H1 (cell line): Measurements from ENCODE around the gene MAN1C1. TPM values are rescaled to one million over a fixed set of nuclear protein-coding genes. Genes with fewer than 3 reads are reported as not detected.

Experiments used
- CTCF ChIA-PET: fragments of 300-600 bp; sonication (Branson Sonifier 250); formaldehyde crosslinking; loops from one replicate; lab custom pipeline; 2021; ENCODE audit not compliant: partially characterized antibody; lab: Charles Lee
- POLR2A ChIA-PET: fragments of 300-600 bp; sonication (Branson Sonifier 250); formaldehyde crosslinking; loops from one replicate; lab custom pipeline; 2021; ENCODE audit warnings: inconsistent platforms; ENCODE audit not compliant: partially characterized antibody; lab: Charles Lee
- DNase-seq, 2 experiments: peaks; one replicate each; pipeline versions ENCODE4 v3.0.0 to v3.0.0-alpha.2; 2010 to 2022; ENCODE audit warnings: low spot score in 2 of 2, low read depth in 1 of 2, mixed read lengths in 1 of 2
- FAIRE-seq: peaks from 2 replicates; lab custom pipeline; 2011; peaks lifted over from hg19 to GRCh38; lab: Jason Lieb, UNC
- H2AFZ ChIP-seq: 2 replicates; pipeline ENCODE4 v1.8.1; 2012; ENCODE audit warnings: low read length, inconsistent platforms
- H2AK5ac ChIP-seq: 2 replicates; pipeline ENCODE4 v1.6.1; 2013; ENCODE audit warnings: low read depth, low read length
- H2BK120ac ChIP-seq: replicated peaks from 2 replicates; pipeline ENCODE3; 2013; ENCODE audit warnings: low read depth, low read length, inconsistent platforms
- H2BK12ac ChIP-seq: 2 replicates; pipeline ENCODE4 v1.6.1; 2013; ENCODE audit warnings: low read depth, low read length
- H2BK15ac ChIP-seq: 2 replicates; pipeline ENCODE4 v1.6.1; 2013; ENCODE audit warnings: low read length
- H2BK20ac ChIP-seq: 2 replicates; pipeline ENCODE4 v1.6.1; 2013; ENCODE audit warnings: low read length
- H2BK5ac ChIP-seq: 2 replicates; pipeline ENCODE4 v1.6.1; 2013; ENCODE audit warnings: low read depth, low read length
- H3K14ac ChIP-seq: 2 replicates; pipeline ENCODE4 v1.6.1; 2013; ENCODE audit warnings: inconsistent platforms; ENCODE audit not compliant: insufficient read length
- H3K18ac ChIP-seq: 2 replicates; pipeline ENCODE4 v1.6.1; 2013; ENCODE audit warnings: low read length; ENCODE audit errors: extremely low read depth
- H3K23ac ChIP-seq: 2 replicates; pipeline ENCODE4 v1.6.1; 2013; ENCODE audit warnings: inconsistent platforms; ENCODE audit not compliant: insufficient read length
- H3K23me2 ChIP-seq: 2 replicates; pipeline ENCODE4 v1.6.1; 2013; ENCODE audit warnings: low read depth, low read length
- H3K27ac ChIP-seq: 2 replicates; pipeline ENCODE4 v1.6.1; 2011; ENCODE audit warnings: low read depth, low read length, inconsistent platforms
- H3K27me3 ChIP-seq, 4 experiments: replicated peaks in 1 of 4; 1 replicate in 1 of 4; 2 replicates in 3 of 4; pipeline versions ENCODE4 v1.6.1 to v1.8.1; 2011 to 2013; ENCODE audit warnings: low read length in 3 of 4, mild to moderate bottlenecking in 3 of 4, inconsistent platforms in 2 of 4, mixed read lengths in 2 of 4, moderate library complexity in 1 of 4; ENCODE audit not compliant: control insufficient read depth in 3 of 4, insufficient read depth in 3 of 4; ENCODE audit errors: extremely low read depth in 1 of 4
- H3K36me3 ChIP-seq, 4 experiments: 2 replicates each; pipeline versions ENCODE4 v1.6.1 to v1.8.1; 2011 to 2013; ENCODE audit warnings: mild to moderate bottlenecking in 4 of 4, low read length in 3 of 4, moderate library complexity in 2 of 4, control low read depth in 1 of 4, inconsistent platforms in 1 of 4; ENCODE audit not compliant: insufficient read depth in 4 of 4, control insufficient read depth in 2 of 4
- H3K4ac ChIP-seq: replicated peaks from 2 replicates; pipeline ENCODE3; 2013; ENCODE audit warnings: low read length, low read depth, mixed read lengths, inconsistent platforms; ENCODE audit not compliant: insufficient read length
- H3K4me1 ChIP-seq, 4 experiments: replicated peaks in 1 of 4; 1 replicate in 1 of 4; 2 replicates in 3 of 4; pipeline versions ENCODE4 v1.6.1 to v1.8.1; 2011 to 2013; ENCODE audit warnings: low read length in 3 of 4, inconsistent platforms in 2 of 4, mixed read lengths in 1 of 4; ENCODE audit not compliant: insufficient read depth in 4 of 4, control insufficient read depth in 3 of 4
- H3K4me2 ChIP-seq, 2 experiments: 2 replicates each; pipeline versions ENCODE4 v1.6.1 to v1.8.1; 2011 to 2013; ENCODE audit warnings: low read depth in 2 of 2, low read length in 2 of 2, control low read depth in 1 of 2, inconsistent platforms in 1 of 2, mild to moderate bottlenecking in 1 of 2; ENCODE audit not compliant: insufficient read depth in 1 of 2
- H3K4me3 ChIP-seq, 4 experiments: fragments of 200-600, 300-600 bp in 1 of 4; sonication (generic), shearing (Covaris generic), sonication (Bioruptor Twin) in 1 of 4; 2 replicates each; pipeline versions ENCODE4 v1.5.1 to v1.8.1; 2011 to 2016; ENCODE audit warnings: low read length in 4 of 4, low read depth in 3 of 4, control low read depth in 2 of 4, inconsistent platforms in 2 of 4, mild to moderate bottlenecking in 2 of 4, mixed read lengths in 1 of 4, moderate library complexity in 1 of 4; ENCODE audit not compliant: insufficient read depth in 2 of 4; ENCODE audit errors: extremely low read depth in 1 of 4
- H3K56ac ChIP-seq: replicated peaks from 2 replicates; pipeline ENCODE3; 2013; ENCODE audit warnings: low read depth, mild to moderate bottlenecking, mixed read lengths, low read length, inconsistent platforms; ENCODE audit not compliant: insufficient read length
- H3K79me1 ChIP-seq: 2 replicates; pipeline ENCODE4 v1.6.1; 2013; ENCODE audit warnings: low read depth, low read length, control low read depth
- H3K79me2 ChIP-seq, 2 experiments: 2 replicates each; pipeline versions ENCODE4 v1.6.1 to v1.8.1; 2012 to 2013; ENCODE audit warnings: low read length in 2 of 2, mild to moderate bottlenecking in 2 of 2, inconsistent platforms in 1 of 2; ENCODE audit not compliant: insufficient read depth in 2 of 2, control insufficient read depth in 1 of 2
- H3K9ac ChIP-seq, 4 experiments: replicated peaks in 1 of 4; 1 replicate in 1 of 4; 2 replicates in 3 of 4; pipeline versions ENCODE4 v1.6.1 to v1.8.1; 2011 to 2013; ENCODE audit warnings: low read depth in 3 of 4, low read length in 3 of 4, control low read depth in 2 of 4, mild to moderate bottlenecking in 2 of 4, moderate library complexity in 2 of 4, inconsistent platforms in 1 of 4; ENCODE audit errors: extremely low read depth in 1 of 4
- H3K9me3 ChIP-seq, 2 experiments: 2 replicates each; pipeline versions ENCODE4 v1.6.1 to v1.8.1; 2012 to 2013; ENCODE audit warnings: mild to moderate bottlenecking in 2 of 2, moderate library complexity in 2 of 2, control low read depth in 1 of 2, inconsistent platforms in 1 of 2, low read depth in 1 of 2, low read length in 1 of 2, mixed read lengths in 1 of 2; ENCODE audit not compliant: insufficient read depth in 2 of 2
- H4K20me1 ChIP-seq, 2 experiments: replicated peaks in 1 of 2; 2 replicates each; pipeline versions ENCODE3 to v1.8.1; 2011 to 2013; ENCODE audit warnings: inconsistent platforms in 2 of 2, low read length in 2 of 2, mild to moderate bottlenecking in 1 of 2; ENCODE audit not compliant: insufficient read depth in 2 of 2, control insufficient read depth in 1 of 2
- H4K5ac ChIP-seq: 2 replicates; pipeline ENCODE4 v1.6.1; 2013; ENCODE audit warnings: low read length, low read depth, mixed read lengths, inconsistent platforms; ENCODE audit not compliant: insufficient read length
- H4K8ac ChIP-seq: 2 replicates; pipeline ENCODE4 v1.8.0; 2013; ENCODE audit warnings: mild to moderate bottlenecking, moderate library complexity, low read length, inconsistent platforms; ENCODE audit not compliant: insufficient read depth; ENCODE audit errors: extremely low read depth
- H4K91ac ChIP-seq: replicated peaks from 2 replicates; pipeline ENCODE3; 2013; ENCODE audit warnings: low read length, mixed read lengths, inconsistent platforms; ENCODE audit not compliant: insufficient read length
- ASH2L ChIP-seq: fragments of 200-600, 300-600 bp; sonication (generic); IDR thresholded peaks from one replicate; pipeline ENCODE4 v1.7.1; 2017; ENCODE audit warnings: low read length
- EGR1 ChIP-seq: IDR thresholded peaks from 2 replicates; pipeline ENCODE4 v1.6.1; 2011; ENCODE audit warnings: low read depth, low read length, borderline replicate concordance
- KDM1A ChIP-seq: fragments of 200-600, 300-600 bp; sonication (generic); IDR thresholded peaks from 2 replicates; pipeline ENCODE4 v1.7.1; 2016; ENCODE audit warnings: mild to moderate bottlenecking, low read length, borderline replicate concordance
- KDM4A ChIP-seq: IDR thresholded peaks from one replicate; pipeline ENCODE4 v1.7.1; 2012; ENCODE audit warnings: low read depth, mild to moderate bottlenecking, moderate library complexity, low read length, inconsistent platforms; ENCODE audit not compliant: severe bottlenecking
- NRF1 ChIP-seq: IDR thresholded peaks from 2 replicates; pipeline ENCODE4 v1.6.1; 2011; ENCODE audit warnings: mild to moderate bottlenecking, low read depth, low read length, improper control_type of control experiment
- PHF8 ChIP-seq: fragments of 200-600 bp; sonication (generic); conservative IDR thresholded peaks from 2 replicates; pipeline ENCODE4 v1.7.1; 2012; ENCODE audit warnings: low read depth, mild to moderate bottlenecking, inconsistent platforms, low read length, moderate library complexity
- POLR2A ChIP-seq, 2 experiments: IDR thresholded peaks; 1 replicate in 1 of 2; 2 replicates in 1 of 2; pipeline ENCODE4 v1.6.1; 2011; ENCODE audit warnings: low read depth in 2 of 2, low read length in 2 of 2, mild to moderate bottlenecking in 2 of 2; ENCODE audit errors: control extremely low read depth in 1 of 2
- WGBS, 2 experiments: shearing (Covaris generic) in 1 of 2; methylation state at CpG; one replicate each; pipeline versions ENCODE4 v1.1.6 to v1.1.7; 2013 to 2015; ENCODE audit warnings: low lambda C conversion rate in 2 of 2, mixed read lengths in 2 of 2, inconsistent platforms in 1 of 2, low coverage in 1 of 2, missing lambda C conversion rate in 1 of 2; ENCODE audit not compliant: insufficient replicate concordance in 2 of 2, insufficient coverage in 1 of 2, insufficient read length in 1 of 2; ENCODE audit errors: extremely low coverage in 1 of 2, missing lambda C conversion rate in 1 of 2; 5-methylcytosine and 5-hydroxymethylcytosine counted together
- polyA plus RNA-seq, 7 experiments: library from polyadenylated mRNA; depleted of rRNA in 3 of 7; stranded (reverse) in 5 of 7; unstranded in 2 of 7; fragments of >200 nt in 5 of 7; fragments of 200-250 nt in 2 of 7; gene quantifications; 1 replicate in 5 of 7; 2 replicates in 1 of 7; 4 replicates in 1 of 7; pipeline versions ENCODE4 v1.2.1 to v1.2.3, GENCODE V29; 2011 to 2013; ENCODE audit warnings: missing spikeins in 2 of 7, mixed read lengths in 2 of 7
- total RNA-seq: library from RNA; stranded (reverse); fragmentation: NEBNext Ultra II Directional; extraction: Animal tissue kit (Norgen Biotek cat#: 25700); gene quantifications from 2 replicates; pipeline ENCODE4 v1.2.1, GENCODE V29; 2021
- TF ChIP-seq, protein P1 (sequence below), 3 experiments: IDR thresholded peaks; 1 replicate in 2 of 3; 2 replicates in 1 of 3; pipeline versions ENCODE4 v1.5.1 to v1.6.1; 2011; ENCODE audit warnings: low read length in 3 of 3, mild to moderate bottlenecking in 3 of 3, inconsistent platforms in 2 of 3, low read depth in 1 of 3, moderate library complexity in 1 of 3; ENCODE audit not compliant: insufficient read depth in 1 of 3; ENCODE audit errors: control extremely low read depth in 1 of 3
- TF ChIP-seq, protein P2 (sequence below): IDR thresholded peaks from 2 replicates; pipeline ENCODE4 v1.6.1; 2011; ENCODE audit warnings: low read length, improper control_type of control experiment

The MAN1C1 gene
- total and polyA plus RNA-seq, 2 of the 8 experiments (the other 6 are each of a cell fraction or from before 2014, with no cell fraction given): 7.8 to 15.2 TPM

DNA sequence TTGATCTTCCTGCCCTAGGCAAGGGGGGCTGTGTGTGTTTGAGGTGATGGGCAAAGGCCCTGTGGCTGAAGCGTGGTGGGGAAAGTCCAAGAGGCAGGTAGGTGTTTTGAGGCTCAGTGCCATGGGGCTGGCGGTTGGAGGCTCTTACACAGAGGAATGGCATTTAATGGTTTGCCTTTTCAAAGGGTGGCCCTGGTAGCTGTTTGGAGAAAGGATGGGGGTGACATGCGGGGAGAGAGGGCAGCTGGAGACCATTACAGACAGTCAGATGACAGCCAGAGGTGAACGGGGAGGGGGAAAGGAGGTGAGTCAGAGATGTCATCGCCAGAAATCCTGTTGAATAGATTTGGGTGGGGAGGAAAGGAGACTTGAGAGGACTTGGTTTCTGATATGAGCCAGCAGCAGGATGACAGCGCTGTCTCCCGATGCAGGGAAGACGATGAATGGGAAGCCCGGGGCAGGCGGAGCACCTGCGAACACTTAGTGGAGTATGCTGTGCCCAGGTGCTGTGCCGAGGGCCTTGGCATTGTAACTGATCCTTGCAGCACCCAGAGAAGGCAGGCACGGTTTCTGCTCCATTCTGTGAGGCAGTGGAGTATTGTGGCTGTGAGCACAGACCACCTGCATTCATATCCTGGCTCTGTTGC is 56.3 kb downstream of the MAN1C1 start:
- ChIA-PET CTCF (interaction anchor here (1.1 to 1.5 kb wide), 4 partner anchors 9 to 123 kb away, joined by 3 to 7 read pairs (median 4); no protein-coding TSS in a partner anchor), POLR2A (no interaction called here)
- no peak overlapping the region for H4K8ac ChIP-seq
- DNase-seq: no peak
- H2BK5ac ChIP-seq: no peak overlapping the region
- H3K56ac ChIP-seq: no peak overlapping the region
- H3K14ac ChIP-seq: no peak overlapping the region
- no peak overlapping the region for H3K23ac ChIP-seq
- H2BK15ac ChIP-seq: no peak overlapping the region
- no peaks in the 10 kb centered on the region; the same call in 1 of the 2 replicates for H3K79me1 ChIP-seq
- no peak overlapping the region for H4K5ac ChIP-seq
- H2AFZ ChIP-seq: no peak overlapping the region
- WGBS, 2 experiments: 89% methylated on average over 13 of the region's 13 CpGs; no CpG with 5 or more reads in 1 of the 2 experiments
- peak overlapping the region; percentile 89; the same call in 1 of the 2 replicates for H2AK5ac ChIP-seq
- H3K4ac ChIP-seq: no peak overlapping the region
- H3K79me2 ChIP-seq: no peaks in the 10 kb centered on the region
- H3K27me3 ChIP-seq: no peaks in the 10 kb centered on the region
- H2BK12ac ChIP-seq: no peak overlapping the region
- 0 out of 2 replicates have a peak overlapping the region, but pooled peaks have one; percentile 32 for H2BK20ac ChIP-seq
- no peaks in the 10 kb centered on the region for H3K23me2 ChIP-seq
- H3K36me3 ChIP-seq: no peaks in the 10 kb centered on the region
- no peak for FAIRE-seq
- H3K9me3 ChIP-seq: 0 out of 4 replicates have a peak, but pooled peaks cover 0 to 3% of the 10 kb centered on the region in 2 experiments
- H2BK120ac ChIP-seq: no peak overlapping the region
- H3K9ac ChIP-seq: no peak overlapping the region
- peaks cover 1 to 10% (median 4%) of the 10 kb centered on the region in 4 experiments; a peak in 5 of 7 replicates for H3K4me1 ChIP-seq
- H4K20me1 ChIP-seq: no peaks in the 10 kb centered on the region
- H3K4me3 ChIP-seq: no peak overlapping the region
- H4K91ac ChIP-seq: no peak overlapping the region
- no peak overlapping the region for H3K4me2 ChIP-seq
- H3K18ac ChIP-seq: no peak overlapping the region
- H3K27ac ChIP-seq: no peak overlapping the region
- TF ChIP-seq, protein P1, sequence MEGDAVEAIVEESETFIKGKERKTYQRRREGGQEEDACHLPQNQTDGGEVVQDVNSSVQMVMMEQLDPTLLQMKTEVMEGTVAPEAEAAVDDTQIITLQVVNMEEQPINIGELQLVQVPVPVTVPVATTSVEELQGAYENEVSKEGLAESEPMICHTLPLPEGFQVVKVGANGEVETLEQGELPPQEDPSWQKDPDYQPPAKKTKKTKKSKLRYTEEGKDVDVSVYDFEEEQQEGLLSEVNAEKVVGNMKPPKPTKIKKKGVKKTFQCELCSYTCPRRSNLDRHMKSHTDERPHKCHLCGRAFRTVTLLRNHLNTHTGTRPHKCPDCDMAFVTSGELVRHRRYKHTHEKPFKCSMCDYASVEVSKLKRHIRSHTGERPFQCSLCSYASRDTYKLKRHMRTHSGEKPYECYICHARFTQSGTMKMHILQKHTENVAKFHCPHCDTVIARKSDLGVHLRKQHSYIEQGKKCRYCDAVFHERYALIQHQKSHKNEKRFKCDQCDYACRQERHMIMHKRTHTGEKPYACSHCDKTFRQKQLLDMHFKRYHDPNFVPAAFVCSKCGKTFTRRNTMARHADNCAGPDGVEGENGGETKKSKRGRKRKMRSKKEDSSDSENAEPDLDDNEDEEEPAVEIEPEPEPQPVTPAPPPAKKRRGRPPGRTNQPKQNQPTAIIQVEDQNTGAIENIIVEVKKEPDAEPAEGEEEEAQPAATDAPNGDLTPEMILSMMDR (IDR thresholded peaks at IDR 0.05; ENCODE audit: control extremely low read depth in 1 of 3, insufficient read depth in 1 of 3, low read depth in 1 of 3, low read length in 3 of 3): no peak
- TF ChIP-seq KDM4A: no peak
- no peak for TF ChIP-seq KDM1A
- TF ChIP-seq POLR2A (IDR thresholded peaks at IDR 0.05; ENCODE audit: control extremely low read depth in 1 of 2, low read depth in 2 of 2, low read length in 2 of 2): no peak
- TF ChIP-seq NRF1: no peak
- TF ChIP-seq ASH2L: no peak
- TF ChIP-seq, protein P2, sequence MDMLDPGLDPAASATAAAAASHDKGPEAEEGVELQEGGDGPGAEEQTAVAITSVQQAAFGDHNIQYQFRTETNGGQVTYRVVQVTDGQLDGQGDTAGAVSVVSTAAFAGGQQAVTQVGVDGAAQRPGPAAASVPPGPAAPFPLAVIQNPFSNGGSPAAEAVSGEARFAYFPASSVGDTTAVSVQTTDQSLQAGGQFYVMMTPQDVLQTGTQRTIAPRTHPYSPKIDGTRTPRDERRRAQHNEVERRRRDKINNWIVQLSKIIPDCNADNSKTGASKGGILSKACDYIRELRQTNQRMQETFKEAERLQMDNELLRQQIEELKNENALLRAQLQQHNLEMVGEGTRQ: no peak
- TF ChIP-seq EGR1: no peak
- TF ChIP-seq PHF8: no peak
